ENCODE measurements around the gene PHF2.

- TF ChIP-seq CTCF (IDR thresholded peaks at IDR 0.05) (no peak), POLR2A (IDR thresholded peaks at IDR 0.05) (no peak)
Observed at GRCh38 chr9:93710370-93710723, 134.0 kb downstream of the PHF2 start.
